Measurements from ENCODE around the gene EMILIN2. TPM values are rescaled to one million over a fixed set of nuclear protein-coding genes. Genes with fewer than 3 reads are reported as not detected.

The EMILIN2 gene
- total and polyA plus RNA-seq, 2 of the 13 experiments (the other 11 are each of a cell fraction or from before 2014, with no cell fraction given): 7.6 to 8.2 TPM

GRCh38 chr18:2905854-2906703, 59.3 kb downstream of the EMILIN2 start (continued):
- TF ChIP-seq THAP9 (CRISPR knock-in tag; IDR thresholded peaks at IDR 0.05; ENCODE audit: borderline replicate concordance): peak; percentile 39; the same call in 1 of the 2 replicates
- TF ChIP-seq ZNF276 (CRISPR knock-in tag; IDR thresholded peaks at IDR 0.05; ENCODE audit: low read depth): 0 out of 2 replicates have a peak, but pooled peaks have one; percentile 36
- TF ChIP-seq NONO (IDR thresholded peaks at IDR 0.05): no peak
- peak; percentile 76 for TF ChIP-seq NONO (CRISPR knock-in tag; conservative IDR thresholded peaks at IDR 0.05)
- no peak for TF ChIP-seq LCORL (IDR thresholded peaks at IDR 0.05)
- peak; percentile 58 for TF ChIP-seq LCORL (CRISPR knock-in tag; IDR thresholded peaks at IDR 0.05)
- TF ChIP-seq, protein P1, sequence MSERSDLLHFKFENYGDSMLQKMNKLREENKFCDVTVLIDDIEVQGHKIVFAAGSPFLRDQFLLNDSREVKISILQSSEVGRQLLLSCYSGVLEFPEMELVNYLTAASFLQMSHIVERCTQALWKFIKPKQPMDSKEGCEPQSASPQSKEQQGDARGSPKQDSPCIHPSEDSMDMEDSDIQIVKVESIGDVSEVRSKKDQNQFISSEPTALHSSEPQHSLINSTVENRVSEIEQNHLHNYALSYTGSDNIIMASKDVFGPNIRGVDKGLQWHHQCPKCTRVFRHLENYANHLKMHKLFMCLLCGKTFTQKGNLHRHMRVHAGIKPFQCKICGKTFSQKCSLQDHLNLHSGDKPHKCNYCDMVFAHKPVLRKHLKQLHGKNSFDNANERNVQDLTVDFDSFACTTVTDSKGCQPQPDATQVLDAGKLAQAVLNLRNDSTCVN (CRISPR knock-in tag; IDR thresholded peaks at IDR 0.05; ENCODE audit: borderline replicate concordance): peak; percentile 32; the same call in 1 of the 2 replicates
- TF ChIP-seq RFXAP (CRISPR knock-in tag; IDR thresholded peaks at IDR 0.05; ENCODE audit: borderline replicate concordance): no peak
- peak; percentile 24 for TF ChIP-seq ZNF781 (CRISPR knock-in tag; IDR thresholded peaks at IDR 0.05; ENCODE audit: borderline replicate concordance, not compliant biosample characterization)
- no peak for TF ChIP-seq SOX13 (IDR thresholded peaks at IDR 0.05)
- TF ChIP-seq SOX13 (CRISPR knock-in tag; conservative IDR thresholded peaks at IDR 0.05 in 1 of 2, IDR thresholded peaks at IDR 0.05 in 1 of 2): peak in 1 of 2 experiments; percentile 38; a peak in 1 of 4 replicates
- TF ChIP-seq U2AF2 (IDR thresholded peaks at IDR 0.05; ENCODE audit: low read depth, low read length): no peak
- no peak for TF ChIP-seq SMAD9 (CRISPR knock-in tag; IDR thresholded peaks at IDR 0.05)
- 0 out of 2 replicates have a peak, but pooled peaks have one; percentile 58 for TF ChIP-seq PHF21A (CRISPR knock-in tag; IDR thresholded peaks at IDR 0.05)
- peak; percentile 74 for TF ChIP-seq YEATS4 (CRISPR knock-in tag; IDR thresholded peaks at IDR 0.05; ENCODE audit: borderline replicate concordance)
- TF ChIP-seq ZNF501 (CRISPR knock-in tag; IDR thresholded peaks at IDR 0.05): peak; percentile 83
- TF ChIP-seq ZNF512B (CRISPR knock-in tag; IDR thresholded peaks at IDR 0.05; ENCODE audit: borderline replicate concordance): no peak
- no peak for TF ChIP-seq EZH2 (conservative IDR thresholded peaks at IDR 0.05; ENCODE audit: low read depth, low read length)
- TF ChIP-seq MIER2 (CRISPR knock-in tag; IDR thresholded peaks at IDR 0.05): no peak
- no peak; the same call in 1 of the 2 replicates for TF ChIP-seq ZNF564 (CRISPR knock-in tag; IDR thresholded peaks at IDR 0.05)

All from HepG2 (cell line).